Nephron progenitor cell (in vitro differentiated cells): Measurements from ENCODE around the gene C2CD4D.

Source experiments
- DNase-seq: peaks from one replicate; pipeline ENCODE4 v3.0.0; 2021
- H3K27ac Mint-ChIP-seq: 2 replicates; pipeline ENCODE4 v1.8.0; 2021; ENCODE audit warnings: mild to moderate bottlenecking, moderate library complexity, mixed read lengths
- H3K27me3 Mint-ChIP-seq: 2 replicates; pipeline ENCODE4 v1.8.0; 2021; ENCODE audit warnings: mild to moderate bottlenecking, low read depth, mixed read lengths; ENCODE audit not compliant: poor library complexity
- H3K36me3 Mint-ChIP-seq: 2 replicates; pipeline ENCODE4 v1.8.0; 2021; ENCODE audit warnings: low read depth, mixed read lengths
- H3K4me1 Mint-ChIP-seq: 2 replicates; pipeline ENCODE4 v1.8.0; 2021; ENCODE audit warnings: mixed read lengths
- H3K4me3 Mint-ChIP-seq: 2 replicates; pipeline ENCODE4 v1.8.0; 2021; ENCODE audit warnings: mild to moderate bottlenecking, moderate library complexity, mixed read lengths
- H3K9me3 Mint-ChIP-seq: 2 replicates; pipeline ENCODE4 v1.8.0; 2021; ENCODE audit warnings: mild to moderate bottlenecking, moderate library complexity, mixed read lengths
- CTCF ChIP-seq: fragments of 200-600 bp; sonication (generic); IDR thresholded peaks from 2 replicates; pipeline ENCODE4 v1.5.0; 2021; ENCODE audit warnings: antibody characterized with exemption

The C2CD4D gene

GRCh38 chr1:151814971-151815545 lies 24.6 kb downstream of the C2CD4D start:
- H3K27me3 Mint-ChIP-seq, result peaks cover 38% of the 10 kb centered on the region
- H3K9me3 Mint-ChIP-seq, result no peaks in the 10 kb centered on the region
- H3K36me3 Mint-ChIP-seq, result no peaks in the 10 kb centered on the region
- no peak overlapping the region for H3K27ac Mint-ChIP-seq
- no peak for DNase-seq
- no peak for TF ChIP-seq CTCF
- H3K4me3 Mint-ChIP-seq, result no peak overlapping the region
- H3K4me1 Mint-ChIP-seq, result peaks cover 14% of the 10 kb centered on the region

GRCh38 chr1:151814426-151814825 lies 25.2 kb downstream of the C2CD4D start:
- no peaks in the 10 kb centered on the region for H3K9me3 Mint-ChIP-seq
- peaks cover 20% of the 10 kb centered on the region for H3K4me1 Mint-ChIP-seq

GRCh38 chr1:151813271-151813977 lies 26.2 kb downstream of the C2CD4D start:
- no peaks in the 10 kb centered on the region for H3K9me3 Mint-ChIP-seq
- peaks cover 29% of the 10 kb centered on the region for H3K27me3 Mint-ChIP-seq
- H3K36me3 Mint-ChIP-seq, result no peaks in the 10 kb centered on the region

More at GRCh38 chr1:151814426-151814825, 25.2 kb downstream of the C2CD4D start:
- H3K27me3 Mint-ChIP-seq, result peaks cover 32% of the 10 kb centered on the region
- no peaks in the 10 kb centered on the region for H3K36me3 Mint-ChIP-seq
- no peak overlapping the region for H3K4me3 Mint-ChIP-seq
- no peak for DNase-seq
- no peak overlapping the region for H3K27ac Mint-ChIP-seq
- TF ChIP-seq CTCF, result no peak

GRCh38 chr1:151811181-151811580 lies 28.4 kb downstream of the C2CD4D start:
- no peak for TF ChIP-seq CTCF
- DNase-seq, result no peak
- Mint-ChIP-seq H3K27ac (no peak overlapping the region), H3K36me3 (no peaks in the 10 kb centered on the region), H3K9me3 (no peaks in the 10 kb centered on the region), H3K4me3 (no peak overlapping the region), H3K27me3 (peaks cover 34% of the 10 kb centered on the region), H3K4me1 (peaks cover 27% of the 10 kb centered on the region)

More at GRCh38 chr1:151813271-151813977, 26.2 kb downstream of the C2CD4D start:
- no peak for DNase-seq
- H3K4me3 Mint-ChIP-seq, result no peak overlapping the region
- peaks cover 30% of the 10 kb centered on the region for H3K4me1 Mint-ChIP-seq
- TF ChIP-seq CTCF, result no peak
- no peak overlapping the region for H3K27ac Mint-ChIP-seq

GRCh38 chr1:151809985-151810556 lies 29.5 kb downstream of the C2CD4D start:
- no peak for TF ChIP-seq CTCF
- DNase-seq, result no peak
- Mint-ChIP-seq H3K27ac (no peak overlapping the region), H3K36me3 (no peaks in the 10 kb centered on the region), H3K4me3 (no peak overlapping the region), H3K9me3 (no peaks in the 10 kb centered on the region), H3K27me3 (peaks cover 45% of the 10 kb centered on the region), H3K4me1 (peaks cover 27% of the 10 kb centered on the region)
